Stimulated activated CD4-positive, alpha-beta T cell treated with anti-CD3 and anti-CD28 coated beads, Interleukin-12 subunit alpha, Interleukin-12 subunit beta, amount 100 ng/mL, for 48 hours (primary cell): ENCODE measurements around the gene BLTP3A.
"Not testable (repeated sequence)": the region's sequence is repeated elsewhere in the genome, so short reads cannot be mapped to it uniquely, and the experiment has no call there.

Experiments
- DNase-seq, 3 donors: peaks; one replicate each; pipeline ENCODE4 v3.0.0-alpha.2; 2020; ENCODE audit warnings: low read depth in 2 of 3, low spot score in 1 of 3

Gene BLTP3A, protein sequence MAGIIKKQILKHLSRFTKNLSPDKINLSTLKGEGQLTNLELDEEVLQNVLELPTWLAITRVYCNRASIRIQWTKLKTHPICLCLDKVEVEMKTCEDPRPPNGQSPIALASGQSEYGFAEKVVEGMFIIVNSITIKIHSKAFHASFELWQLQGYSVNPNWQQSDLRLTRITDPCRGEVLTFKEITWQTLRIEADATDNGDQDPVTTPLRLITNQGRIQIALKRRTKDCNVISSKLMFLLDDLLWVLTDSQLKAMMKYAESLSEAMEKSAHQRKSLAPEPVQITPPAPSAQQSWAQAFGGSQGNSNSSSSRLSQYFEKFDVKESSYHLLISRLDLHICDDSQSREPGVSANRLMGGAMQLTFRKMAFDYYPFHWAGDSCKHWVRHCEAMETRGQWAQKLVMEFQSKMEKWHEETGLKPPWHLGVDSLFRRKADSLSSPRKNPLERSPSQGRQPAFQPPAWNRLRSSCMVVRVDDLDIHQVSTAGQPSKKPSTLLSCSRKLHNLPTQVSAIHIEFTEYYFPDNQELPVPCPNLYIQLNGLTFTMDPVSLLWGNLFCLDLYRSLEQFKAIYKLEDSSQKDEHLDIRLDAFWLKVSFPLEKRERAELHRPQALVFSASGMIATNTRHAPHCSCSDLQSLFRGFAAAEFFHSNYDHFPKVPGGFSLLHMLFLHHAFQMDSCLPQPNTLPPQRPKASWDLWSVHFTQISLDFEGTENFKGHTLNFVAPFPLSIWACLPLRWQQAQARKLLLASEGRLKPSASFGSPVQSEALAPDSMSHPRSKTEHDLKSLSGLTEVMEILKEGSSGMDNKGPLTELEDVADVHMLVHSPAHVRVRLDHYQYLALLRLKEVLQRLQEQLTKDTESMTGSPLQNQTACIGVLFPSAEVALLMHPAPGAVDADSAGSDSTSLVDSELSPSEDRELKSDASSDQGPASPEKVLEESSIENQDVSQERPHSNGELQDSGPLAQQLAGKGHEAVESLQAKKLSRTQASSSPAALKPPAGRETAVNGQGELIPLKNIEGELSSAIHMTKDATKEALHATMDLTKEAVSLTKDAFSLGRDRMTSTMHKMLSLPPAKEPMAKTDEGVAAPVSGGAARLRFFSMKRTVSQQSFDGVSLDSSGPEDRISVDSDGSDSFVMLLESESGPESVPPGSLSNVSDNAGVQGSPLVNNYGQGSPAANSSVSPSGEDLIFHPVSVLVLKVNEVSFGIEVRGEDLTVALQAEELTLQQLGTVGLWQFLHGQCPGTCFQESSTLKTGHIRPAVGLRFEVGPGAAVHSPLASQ (N-terminal part only)

GRCh38 chr6:34791701-34792604, at the start of gene BLTP3A:
BLTP3A (plus strand) TSS chr6:34792083; CDS start chr6:34792251, 168 bp downstream.
- peak; percentile 47 to 71 (median 52) for DNase-seq

DNA sequence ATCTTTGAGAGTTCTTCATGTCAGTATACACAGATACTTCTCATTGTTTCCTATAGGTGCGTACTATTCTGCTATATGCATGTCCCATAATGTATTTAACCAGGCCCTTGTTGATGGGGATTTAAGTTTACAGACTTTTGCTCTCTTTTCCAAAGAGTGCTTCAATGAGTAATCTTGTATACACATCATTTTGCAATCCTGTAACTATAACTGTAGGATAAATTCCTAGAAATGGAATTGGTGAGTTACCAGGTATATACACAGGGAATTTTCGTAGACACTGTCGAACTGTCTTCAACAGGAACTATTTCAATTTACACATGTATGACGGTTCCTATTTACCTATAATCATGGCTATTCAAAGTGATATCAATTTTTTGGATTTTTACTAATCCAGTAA, 49.8 kb upstream of the BLTP3A start:
- DNase-seq: no peak

GRCh38 chr6:34743625-34744293, 48.1 kb upstream of the BLTP3A start:
- no peak for DNase-seq

- DNase-seq: not testable (repeated sequence)
These were observed 47.6 kb upstream of the BLTP3A start for GRCh38 chr6:34744294-34744647.

DNA sequence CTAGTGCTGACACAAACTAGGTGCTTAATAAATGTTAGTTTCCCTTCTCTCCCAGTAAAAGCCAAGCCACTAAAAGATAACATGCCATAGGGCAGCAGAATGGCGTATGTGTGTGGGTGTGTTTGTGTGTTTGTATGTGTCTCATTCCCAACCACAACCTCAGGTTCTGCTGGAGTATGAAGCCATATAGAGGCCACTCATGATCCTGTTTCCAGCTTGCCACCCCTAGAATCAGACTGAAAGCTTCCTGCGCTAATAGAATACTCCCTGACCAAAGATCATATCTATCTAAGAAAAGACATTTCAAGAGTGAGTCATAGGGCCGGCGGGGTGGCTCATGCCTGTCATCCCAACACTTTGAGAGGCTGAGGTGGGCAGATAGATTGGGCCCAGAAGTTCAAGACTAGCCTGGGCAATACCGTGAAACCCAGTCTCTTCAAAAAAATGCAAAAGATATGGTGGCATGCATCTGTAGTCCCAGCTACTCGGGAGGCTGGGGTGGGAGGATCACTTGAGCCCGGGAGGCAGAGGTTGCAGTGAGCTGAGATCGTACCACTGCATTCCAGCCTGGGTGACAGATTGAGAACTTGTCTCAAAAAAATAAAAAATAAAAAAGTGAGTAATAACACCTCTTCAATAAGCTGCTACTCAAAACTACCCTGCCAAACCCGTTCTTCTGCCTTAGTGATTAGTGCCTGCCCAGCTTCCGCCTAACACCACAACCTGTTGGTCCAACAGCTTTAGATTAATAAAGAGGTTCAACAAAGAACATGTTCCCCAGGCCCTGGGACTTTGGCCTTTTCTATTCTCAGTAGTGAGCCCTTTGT, 46.4 kb upstream of the BLTP3A start:
- peak in 1 of 3 donors; percentile 6 for DNase-seq

GRCh38 chr6:34746104-34746846, 45.6 kb upstream of the BLTP3A start:
- no peak for DNase-seq

GRCh38 chr6:34748757-34749156, 43.1 kb upstream of the BLTP3A start:
- no peak for DNase-seq

DNA sequence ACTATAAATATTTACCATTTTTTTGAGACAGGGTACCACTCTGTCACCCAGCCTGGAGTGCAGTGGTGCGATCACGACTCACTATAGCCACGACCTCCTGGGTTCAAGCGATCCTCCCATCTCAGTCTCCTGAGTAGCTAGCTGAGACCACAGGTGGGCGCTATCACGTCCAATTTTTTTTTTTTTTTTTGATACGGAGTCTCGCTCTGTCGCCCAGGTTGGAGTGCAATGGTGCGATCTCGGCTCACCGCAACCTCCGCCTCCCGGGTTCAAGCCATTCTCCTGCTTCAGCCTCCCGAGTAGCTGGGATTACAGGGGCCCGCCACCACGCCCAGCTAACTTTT, 35.4 kb upstream of the BLTP3A start:
- peak; percentile 29 to 53 (median 35) for DNase-seq

GRCh38 chr6:34757687-34758274, 34.1 kb upstream of the BLTP3A start:
- no peak for DNase-seq

DNA sequence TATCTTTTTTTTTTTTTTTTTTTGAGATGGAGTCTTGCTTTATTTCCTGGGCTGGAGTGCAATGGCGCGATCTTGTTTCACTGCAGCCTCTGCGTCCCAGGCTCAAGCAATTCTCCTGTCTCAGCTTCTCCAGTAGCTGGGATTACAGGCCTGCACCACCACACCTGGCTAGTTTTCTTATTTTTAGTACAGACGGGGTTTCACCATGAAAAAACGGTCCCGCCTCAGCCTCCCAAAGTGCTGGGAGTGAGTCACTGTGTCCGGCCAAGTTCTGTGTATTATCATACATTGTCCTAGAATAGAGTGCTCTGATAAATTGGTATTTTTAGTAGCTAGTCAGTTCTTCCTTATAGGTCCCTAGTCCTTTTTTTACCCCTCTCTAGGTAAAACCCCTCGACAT, 31.8 kb upstream of the BLTP3A start:
- no peak for DNase-seq

DNA sequence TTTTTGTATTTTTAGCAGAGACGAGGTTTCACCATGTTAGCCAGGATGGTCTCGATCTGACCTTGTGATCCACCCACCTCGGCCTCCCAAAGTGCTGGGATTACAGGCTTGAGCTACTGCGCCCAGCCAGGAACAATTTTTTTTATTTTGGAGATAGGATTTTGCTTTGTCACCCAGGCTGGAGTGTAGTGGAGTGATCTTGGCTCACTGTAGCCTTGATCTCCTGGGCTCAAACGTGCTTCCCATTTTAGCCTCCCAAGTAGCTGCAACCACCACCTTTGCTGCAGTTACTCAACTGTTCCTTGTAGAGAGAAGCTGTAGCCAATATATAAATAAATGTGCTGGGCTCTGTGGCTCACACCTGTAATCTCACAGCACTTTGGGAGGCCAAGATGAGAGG, 30.2 kb upstream of the BLTP3A start:
- DNase-seq: not testable (repeated sequence)

- no peak for DNase-seq
These were observed 23.7 kb upstream of the BLTP3A start for GRCh38 chr6:34768148-34768547.

- no peak for DNase-seq
These were observed 20.2 kb upstream of the BLTP3A start for GRCh38 chr6:34771727-34772126.

DNA sequence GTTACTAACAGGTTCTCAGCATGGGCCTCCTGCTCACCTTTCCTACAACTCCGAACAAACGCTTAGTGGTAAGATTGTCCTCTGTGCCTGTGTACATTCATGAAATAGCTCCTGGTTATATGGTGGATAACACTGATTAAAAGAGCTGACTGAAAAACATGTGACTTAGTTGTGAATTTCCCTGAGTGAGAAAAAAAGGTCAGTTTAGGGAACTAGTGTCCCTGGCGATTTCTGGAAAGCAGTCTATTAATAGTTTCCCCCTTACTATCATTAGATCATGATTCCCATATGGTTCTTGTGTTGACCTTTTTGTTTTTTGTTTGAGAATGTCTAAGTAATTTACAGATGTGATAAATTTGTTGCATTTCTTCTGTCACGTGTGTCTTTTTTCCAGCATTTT, 18.9 kb upstream of the BLTP3A start:
- DNase-seq: no peak

DNA sequence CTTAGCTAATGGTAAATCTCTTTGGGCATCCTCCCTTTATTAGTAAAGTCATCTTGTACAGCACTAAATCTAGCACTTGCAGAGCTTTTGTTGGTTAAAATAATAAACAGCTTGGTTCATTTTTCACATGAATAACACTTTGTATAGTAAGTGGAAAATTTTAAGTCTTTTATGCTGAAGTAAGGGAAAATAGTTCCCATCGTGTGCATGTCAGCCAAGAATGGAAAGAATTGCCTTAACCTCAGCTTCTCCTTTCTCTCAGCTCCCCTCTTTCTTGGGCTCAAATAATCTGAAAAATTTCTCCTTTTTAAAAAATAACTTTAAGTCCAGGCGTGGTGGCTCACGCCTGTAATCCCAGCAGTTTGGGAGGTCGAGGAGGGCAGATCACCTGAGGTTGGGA, 18.0 kb upstream of the BLTP3A start:
- no peak for DNase-seq

DNA sequence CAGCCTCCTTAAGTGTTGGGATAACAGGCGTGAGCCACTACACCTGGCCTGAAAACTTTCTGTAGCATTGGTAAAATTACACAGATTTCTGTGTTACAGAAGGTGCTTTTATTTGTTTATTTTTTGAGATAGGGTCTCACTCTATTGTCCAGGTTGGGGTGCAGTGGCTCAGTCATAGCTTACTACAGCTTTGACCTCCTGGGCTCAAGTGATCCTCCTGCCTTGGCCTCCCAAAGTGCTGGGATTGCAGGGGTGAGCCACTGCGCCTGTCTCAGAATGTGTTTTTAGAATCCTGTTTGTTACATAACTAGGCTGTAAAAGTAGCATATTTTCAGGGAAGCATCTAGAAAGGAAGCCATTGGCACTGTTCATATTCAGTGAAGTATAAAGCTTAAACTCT, 16.9 kb upstream of the BLTP3A start:
- DNase-seq: no peak

GRCh38 chr6:34785375-34785774, 6.5 kb upstream of the BLTP3A start:
- DNase-seq: not testable (repeated sequence)

DNA sequence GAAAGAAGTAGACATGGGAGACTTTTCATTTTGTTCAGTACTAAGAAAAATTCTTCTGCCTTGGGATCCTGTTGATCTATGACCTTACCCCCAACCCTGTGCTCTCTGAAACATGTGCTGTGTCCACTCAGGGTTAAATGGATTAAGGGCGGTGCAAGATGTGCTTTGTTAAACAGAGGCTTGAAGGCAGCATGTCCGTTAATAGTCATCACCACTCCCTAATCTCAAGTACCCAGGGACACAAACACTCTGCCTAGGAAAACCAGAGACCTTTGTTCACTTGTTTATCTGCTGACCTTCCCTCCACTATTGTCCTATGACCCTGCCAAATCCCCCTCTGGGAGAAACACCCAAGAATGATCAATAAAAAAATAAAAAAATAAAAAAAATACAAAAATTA, 4.7 kb upstream of the BLTP3A start:
- DNase-seq: not testable (repeated sequence)
